Measurements from ENCODE around the gene KLHL36. TPM values are rescaled to one million over a fixed set of nuclear protein-coding genes. Genes with fewer than 3 reads are reported as not detected.
A peak's percentile ranks its signal among the peaks of the same experiment; 100 is the strongest.

KLHL36 gene
- 63.0 TPM for total RNA-seq

GRCh38 chr16:84647828-84648594, at the start of gene KLHL36:
KLHL36 (plus strand) TSS chr16:84648511; CDS start chr16:84650868, 2,357 bp downstream.
- DNase-seq (ENCODE audit: low read depth in 2 of 3, low spot score in 2 of 3) = peak; percentile 52 to 57 (median 55)

GRCh38 chr16:84599521-84600202, 48.6 kb upstream of the KLHL36 start:
- DNase-seq (ENCODE audit: low read depth in 2 of 3, low spot score in 2 of 3) = peak in 2 of 3 donors; percentile 63 to 64

GRCh38 chr16:84600343-84601229, 47.7 kb upstream of the KLHL36 start:
- DNase-seq (ENCODE audit: low read depth in 2 of 3, low spot score in 2 of 3) = peak in 2 of 3 donors; percentile 48 to 69

GRCh38 chr16:84603140-84603816, 45.0 kb upstream of the KLHL36 start:
- DNase-seq (ENCODE audit: low read depth in 2 of 3, low spot score in 2 of 3) = no peak

- DNase-seq (ENCODE audit: low read depth in 2 of 3, low spot score in 2 of 3) = no peak
These were observed 44.4 kb upstream of the KLHL36 start for GRCh38 chr16:84603940-84604339.

- no peak for DNase-seq (ENCODE audit: low read depth in 2 of 3, low spot score in 2 of 3)
These were observed 43.8 kb upstream of the KLHL36 start for GRCh38 chr16:84604477-84605013.

- no peak for DNase-seq (ENCODE audit: low read depth in 2 of 3, low spot score in 2 of 3)
These were observed 42.9 kb upstream of the KLHL36 start for GRCh38 chr16:84605339-84605848.

- DNase-seq (ENCODE audit: low read depth in 2 of 3, low spot score in 2 of 3) = no peak
These were observed 42.0 kb upstream of the KLHL36 start for GRCh38 chr16:84606081-84606875.

- DNase-seq (ENCODE audit: low read depth in 2 of 3, low spot score in 2 of 3) = no peak
These were observed 41.2 kb upstream of the KLHL36 start for GRCh38 chr16:84607061-84607460.

- DNase-seq (ENCODE audit: low read depth in 2 of 3, low spot score in 2 of 3) = peak in 2 of 3 donors; percentile 87 to 90
These were observed 40.6 kb upstream of the KLHL36 start for GRCh38 chr16:84607694-84608093.

GRCh38 chr16:84608282-84608681, 40.0 kb upstream of the KLHL36 start:
- peak in 1 of 3 donors; percentile 40 for DNase-seq (ENCODE audit: low read depth in 2 of 3, low spot score in 2 of 3)

- DNase-seq (ENCODE audit: low read depth in 2 of 3, low spot score in 2 of 3) = no peak
These were observed 38.6 kb upstream of the KLHL36 start for GRCh38 chr16:84609563-84610177.

- no peak for DNase-seq (ENCODE audit: low read depth in 2 of 3, low spot score in 2 of 3)
These were observed 37.9 kb upstream of the KLHL36 start for GRCh38 chr16:84610376-84610775.

GRCh38 chr16:84611041-84611440, 37.3 kb upstream of the KLHL36 start:
- no peak for DNase-seq (ENCODE audit: low read depth in 2 of 3, low spot score in 2 of 3)

GRCh38 chr16:84612686-84613085, 35.6 kb upstream of the KLHL36 start:
- DNase-seq (ENCODE audit: low read depth in 2 of 3, low spot score in 2 of 3) = no peak

- no peak for DNase-seq (ENCODE audit: low read depth in 2 of 3, low spot score in 2 of 3)
These were observed 34.8 kb upstream of the KLHL36 start for GRCh38 chr16:84613408-84614072.

GRCh38 chr16:84614073-84614459, 34.2 kb upstream of the KLHL36 start:
- DNase-seq (ENCODE audit: low read depth in 2 of 3, low spot score in 2 of 3) = no peak

GRCh38 chr16:84614623-84614967, 33.7 kb upstream of the KLHL36 start:
- no peak for DNase-seq (ENCODE audit: low read depth in 2 of 3, low spot score in 2 of 3)

All from hematopoietic multipotent progenitor cell (in vitro differentiated cells).